ENCODE results near the gene NFAT5. TPM values are rescaled to one million over a fixed set of nuclear protein-coding genes. Genes with fewer than 3 reads are reported as not detected.
"Not testable (repeated sequence)": the region's sequence is repeated elsewhere in the genome, so short reads cannot be mapped to it uniquely, and the experiment has no call there.

NFAT5 gene
- total RNA-seq, 2 experiments from 2014 or later: 19.5 to 21.2 TPM

DNA sequence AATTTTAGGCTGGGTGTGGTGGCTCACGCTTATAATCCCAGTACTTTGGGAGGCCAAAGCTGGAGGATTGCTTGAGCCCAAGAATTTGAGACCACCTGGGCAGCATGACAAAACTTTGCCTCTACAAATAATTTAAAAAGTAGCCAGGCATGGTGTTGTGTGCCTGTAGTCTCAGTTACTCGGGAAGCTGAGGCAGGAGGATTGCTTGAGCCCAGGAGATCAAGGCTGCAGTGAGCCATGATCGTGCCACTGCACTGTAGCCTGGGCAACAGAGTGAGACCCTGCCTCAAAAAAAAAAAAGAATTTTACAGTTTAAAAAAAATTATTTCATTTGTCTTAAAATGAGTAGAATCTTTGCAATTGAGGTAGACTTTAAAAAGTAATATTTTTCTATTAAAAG is 78.2 kb downstream of the NFAT5 start:
- CTCF ChIA-PET: interaction anchor here (1.0 kb wide), 1 partner anchor 49 kb away, joined by 3 read pairs; no protein-coding TSS in a partner anchor
- H3K4me3 ChIP-seq (ENCODE audit: low read length); H3K27me3 Mint-ChIP-seq; POLR2A ChIA-PET; H3K27ac Mint-ChIP-seq; H3K27ac ChIP-seq (ENCODE audit: low read depth in 1 of 2, low read length in 2 of 2); DNase-seq; H3K4me1 Mint-ChIP-seq (ENCODE audit: low read depth); H3K4me3 Mint-ChIP-seq; ATAC-seq (ENCODE audit: poor library complexity); H3K9me3 ChIP-seq (ENCODE audit: control insufficient read depth in 1 of 2, insufficient read depth in 1 of 2, low read length in 2 of 2); H3K27me3 ChIP-seq (ENCODE audit: control insufficient read depth in 1 of 2, insufficient read depth in 2 of 2, low read length in 2 of 2); H3K9me3 Mint-ChIP-seq; H3K4me1 ChIP-seq (ENCODE audit: insufficient read depth, low read length): not testable (repeated sequence)
- intact Hi-C loops (cut with DNase I, micrococcal nuclease): loop anchor here in 1 of 2 experiments (10.0 kb wide), 1 partner anchor 249 kb away; no protein-coding TSS in a partner anchor
- peaks cover 12% of the 10 kb centered on the region for H3K36me3 Mint-ChIP-seq (ENCODE audit: low read depth)
- peaks cover 17% of the 10 kb centered on the region for H3K36me3 ChIP-seq (ENCODE audit: insufficient read depth, low read length)

DNA sequence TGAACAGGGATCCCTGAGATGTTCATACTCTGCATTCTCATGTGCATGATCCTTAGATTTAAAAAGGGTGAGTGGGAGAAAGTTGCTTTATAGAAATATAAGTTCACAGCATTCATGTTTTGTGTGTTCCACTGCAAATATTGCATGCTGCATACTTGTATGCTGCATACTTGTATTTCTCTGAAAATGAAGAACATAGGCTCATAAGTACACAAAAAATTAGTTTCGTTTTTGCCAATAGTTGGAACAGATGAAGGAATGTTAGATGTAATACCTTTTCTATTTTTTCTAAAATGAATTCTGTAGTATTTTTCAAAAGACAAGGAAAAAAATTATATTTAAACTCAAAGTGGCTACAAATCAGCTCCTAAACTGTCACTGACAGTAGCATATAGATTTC is 79.0 kb downstream of the NFAT5 start:
- peaks cover 16% of the 10 kb centered on the region for H3K36me3 Mint-ChIP-seq (ENCODE audit: low read depth)
- Histone ChIP-seq H3K4me1 (ENCODE audit: insufficient read depth, low read length) (no peaks in the 10 kb centered on the region), H3K4me3 (ENCODE audit: low read length) (no peak overlapping the region), H3K27ac (ENCODE audit: low read depth in 1 of 2, low read length in 2 of 2) (no peak overlapping the region), H3K36me3 (ENCODE audit: insufficient read depth, low read length) (peaks cover 18% of the 10 kb centered on the region), H3K9me3 (ENCODE audit: control insufficient read depth in 1 of 2, insufficient read depth in 1 of 2, low read length in 2 of 2) (no peaks in the 10 kb centered on the region), H3K27me3 (ENCODE audit: control insufficient read depth in 1 of 2, insufficient read depth in 2 of 2, low read length in 2 of 2) (no peaks in the 10 kb centered on the region)
- H3K27ac Mint-ChIP-seq: no peak overlapping the region
- POLR2A ChIA-PET: no interaction called here
- intact Hi-C loops (cut with DNase I, micrococcal nuclease): loop anchor here in 1 of 2 experiments (10.0 kb wide), 1 partner anchor 250 kb away; no protein-coding TSS in a partner anchor
- H3K27me3 Mint-ChIP-seq: no peaks in the 10 kb centered on the region
- H3K4me1 Mint-ChIP-seq (ENCODE audit: low read depth): peaks cover 5% of the 10 kb centered on the region
- no peaks in the 10 kb centered on the region for H3K9me3 Mint-ChIP-seq
- ATAC-seq (ENCODE audit: poor library complexity) (no peak), DNase-seq (no peak)
- TF ChIP-seq, protein P1, sequence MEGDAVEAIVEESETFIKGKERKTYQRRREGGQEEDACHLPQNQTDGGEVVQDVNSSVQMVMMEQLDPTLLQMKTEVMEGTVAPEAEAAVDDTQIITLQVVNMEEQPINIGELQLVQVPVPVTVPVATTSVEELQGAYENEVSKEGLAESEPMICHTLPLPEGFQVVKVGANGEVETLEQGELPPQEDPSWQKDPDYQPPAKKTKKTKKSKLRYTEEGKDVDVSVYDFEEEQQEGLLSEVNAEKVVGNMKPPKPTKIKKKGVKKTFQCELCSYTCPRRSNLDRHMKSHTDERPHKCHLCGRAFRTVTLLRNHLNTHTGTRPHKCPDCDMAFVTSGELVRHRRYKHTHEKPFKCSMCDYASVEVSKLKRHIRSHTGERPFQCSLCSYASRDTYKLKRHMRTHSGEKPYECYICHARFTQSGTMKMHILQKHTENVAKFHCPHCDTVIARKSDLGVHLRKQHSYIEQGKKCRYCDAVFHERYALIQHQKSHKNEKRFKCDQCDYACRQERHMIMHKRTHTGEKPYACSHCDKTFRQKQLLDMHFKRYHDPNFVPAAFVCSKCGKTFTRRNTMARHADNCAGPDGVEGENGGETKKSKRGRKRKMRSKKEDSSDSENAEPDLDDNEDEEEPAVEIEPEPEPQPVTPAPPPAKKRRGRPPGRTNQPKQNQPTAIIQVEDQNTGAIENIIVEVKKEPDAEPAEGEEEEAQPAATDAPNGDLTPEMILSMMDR (IDR thresholded peaks at IDR 0.05): no peak
- no peak overlapping the region for H3K4me3 Mint-ChIP-seq
- CTCF ChIA-PET: interaction anchor here (1.0 kb wide), 1 partner anchor 50 kb away, joined by 3 read pairs; no protein-coding TSS in a partner anchor

DNA sequence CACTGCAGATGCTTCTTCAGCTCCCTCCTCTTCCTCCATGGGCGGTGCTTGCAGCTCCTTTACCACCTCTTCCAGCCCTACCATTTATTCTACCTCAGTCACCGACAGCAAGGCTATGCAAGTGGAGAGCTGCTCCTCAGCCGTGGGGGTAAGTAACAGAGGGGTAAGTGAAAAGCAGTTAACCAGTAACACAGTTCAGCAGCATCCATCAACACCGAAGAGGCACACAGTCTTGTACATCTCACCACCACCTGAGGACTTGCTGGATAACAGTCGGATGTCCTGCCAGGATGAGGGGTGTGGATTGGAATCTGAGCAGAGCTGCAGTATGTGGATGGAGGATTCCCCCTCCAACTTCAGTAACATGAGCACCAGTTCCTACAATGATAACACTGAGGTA is 81.3 kb downstream of the NFAT5 start:
- H3K36me3 Mint-ChIP-seq (ENCODE audit: low read depth): peaks cover 30% of the 10 kb centered on the region
- H3K27me3 Mint-ChIP-seq: no peaks in the 10 kb centered on the region
- Histone ChIP-seq H3K9me3 (ENCODE audit: control insufficient read depth in 1 of 2, insufficient read depth in 1 of 2, low read length in 2 of 2) (no peaks in the 10 kb centered on the region), H3K27ac (ENCODE audit: low read depth in 1 of 2, low read length in 2 of 2) (no peak overlapping the region), H3K27me3 (ENCODE audit: control insufficient read depth in 1 of 2, insufficient read depth in 2 of 2, low read length in 2 of 2) (no peaks in the 10 kb centered on the region), H3K36me3 (ENCODE audit: insufficient read depth, low read length) (peaks cover 23% of the 10 kb centered on the region), H3K4me1 (ENCODE audit: insufficient read depth, low read length) (no peaks in the 10 kb centered on the region), H3K4me3 (ENCODE audit: low read length) (no peak overlapping the region)
- no peak for DNase-seq
- CTCF ChIA-PET: interaction anchor here (0.9 to 2.3 kb wide), 3 partner anchors 13 to 17 kb away, joined by 3 to 8 read pairs (median 3); no protein-coding TSS in a partner anchor
- intact Hi-C loops (cut with DNase I, micrococcal nuclease): loop anchor here in 1 of 2 experiments (10.0 kb wide), 1 partner anchor 252 kb away; no protein-coding TSS in a partner anchor
- POLR2A ChIA-PET: no interaction called here
- no peak overlapping the region for H3K27ac Mint-ChIP-seq
- no peak overlapping the region for H3K4me3 Mint-ChIP-seq
- no peaks in the 10 kb centered on the region for H3K9me3 Mint-ChIP-seq
- no peak for ATAC-seq (ENCODE audit: poor library complexity)
- TF ChIP-seq, protein P1 (IDR thresholded peaks at IDR 0.05): no peak
- peaks cover 5% of the 10 kb centered on the region for H3K4me1 Mint-ChIP-seq (ENCODE audit: low read depth)

DNA sequence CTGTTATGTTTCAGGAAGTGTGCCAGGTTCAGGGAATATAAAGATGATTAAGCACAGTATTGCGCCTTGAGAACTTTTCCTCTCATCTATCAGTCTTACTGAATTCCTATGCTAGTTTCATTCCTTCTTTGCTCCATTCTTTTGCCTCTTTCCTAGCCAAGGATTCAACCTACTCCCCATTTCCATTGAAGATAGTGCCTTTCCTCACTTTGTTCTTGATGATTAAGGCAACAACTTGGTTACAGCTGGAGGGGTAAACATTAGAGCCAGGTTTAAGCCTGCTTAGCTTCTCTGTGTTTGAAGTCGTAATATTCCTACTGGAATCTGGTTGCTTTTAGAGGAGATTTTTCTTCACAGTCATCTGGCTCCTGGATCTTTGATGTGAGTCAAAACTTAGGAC is 85.5 kb downstream of the NFAT5 start:
- Histone ChIP-seq H3K9me3 (ENCODE audit: control insufficient read depth in 1 of 2, insufficient read depth in 1 of 2, low read length in 2 of 2) (no peaks in the 10 kb centered on the region), H3K27ac (ENCODE audit: low read depth in 1 of 2, low read length in 2 of 2) (no peak overlapping the region), H3K36me3 (ENCODE audit: insufficient read depth, low read length) (peaks cover 52% of the 10 kb centered on the region), H3K4me3 (ENCODE audit: low read length) (no peak overlapping the region), H3K27me3 (ENCODE audit: control insufficient read depth in 1 of 2, insufficient read depth in 2 of 2, low read length in 2 of 2) (no peaks in the 10 kb centered on the region), H3K4me1 (ENCODE audit: insufficient read depth, low read length) (no peaks in the 10 kb centered on the region)
- H3K4me3 Mint-ChIP-seq: no peak overlapping the region
- no peaks in the 10 kb centered on the region for H3K9me3 Mint-ChIP-seq
- DNase-seq: no peak
- no peaks in the 10 kb centered on the region for H3K27me3 Mint-ChIP-seq
- ATAC-seq (ENCODE audit: poor library complexity): no peak
- no peaks in the 10 kb centered on the region for H3K4me1 Mint-ChIP-seq (ENCODE audit: low read depth)
- intact Hi-C loops (cut with DNase I, micrococcal nuclease): loop anchor here in 1 of 2 experiments (10.0 kb wide), 1 partner anchor 256 kb away; no protein-coding TSS in a partner anchor
- CTCF ChIA-PET: no interaction called here
- POLR2A ChIA-PET: no interaction called here
- H3K36me3 Mint-ChIP-seq (ENCODE audit: low read depth): peaks cover 61% of the 10 kb centered on the region
- H3K27ac Mint-ChIP-seq: peak overlapping the region; percentile 21
- TF ChIP-seq, protein P1 (IDR thresholded peaks at IDR 0.05): no peak
